ENCODE measurements around the gene TYRP1.
"Not testable (repeated sequence)": the region's sequence is repeated elsewhere in the genome, so short reads cannot be mapped to it uniquely, and the experiment has no call there.

The TYRP1 gene, protein sequence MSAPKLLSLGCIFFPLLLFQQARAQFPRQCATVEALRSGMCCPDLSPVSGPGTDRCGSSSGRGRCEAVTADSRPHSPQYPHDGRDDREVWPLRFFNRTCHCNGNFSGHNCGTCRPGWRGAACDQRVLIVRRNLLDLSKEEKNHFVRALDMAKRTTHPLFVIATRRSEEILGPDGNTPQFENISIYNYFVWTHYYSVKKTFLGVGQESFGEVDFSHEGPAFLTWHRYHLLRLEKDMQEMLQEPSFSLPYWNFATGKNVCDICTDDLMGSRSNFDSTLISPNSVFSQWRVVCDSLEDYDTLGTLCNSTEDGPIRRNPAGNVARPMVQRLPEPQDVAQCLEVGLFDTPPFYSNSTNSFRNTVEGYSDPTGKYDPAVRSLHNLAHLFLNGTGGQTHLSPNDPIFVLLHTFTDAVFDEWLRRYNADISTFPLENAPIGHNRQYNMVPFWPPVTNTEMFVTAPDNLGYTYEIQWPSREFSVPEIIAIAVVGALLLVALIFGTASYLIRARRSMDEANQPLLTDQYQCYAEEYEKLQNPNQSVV

DNA sequence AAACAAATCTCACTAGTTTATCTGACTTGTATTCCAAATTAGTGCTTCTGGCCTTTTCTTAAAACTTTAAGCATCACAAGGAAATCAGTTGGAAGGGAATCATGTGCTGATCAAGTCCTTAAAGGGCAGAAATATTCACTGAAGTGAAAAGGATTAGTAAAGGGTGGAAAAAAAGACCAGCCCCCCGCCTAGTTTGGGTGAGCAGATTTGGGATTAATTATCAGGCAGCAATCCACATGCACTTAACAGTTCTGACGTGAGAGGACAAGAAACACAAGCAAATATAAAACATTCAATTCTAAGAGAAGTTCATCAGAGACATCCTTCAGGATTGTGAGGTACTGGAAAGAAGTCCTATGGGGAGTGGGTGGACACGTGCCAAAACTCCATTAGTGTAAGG, at the start of gene TYRP1:
TYRP1 (plus strand) TSS at position 245 of the 400 bp plus-strand sequence. CDS start 612 bp downstream, outside the sequence.
- no peak for DNase-seq

DNA sequence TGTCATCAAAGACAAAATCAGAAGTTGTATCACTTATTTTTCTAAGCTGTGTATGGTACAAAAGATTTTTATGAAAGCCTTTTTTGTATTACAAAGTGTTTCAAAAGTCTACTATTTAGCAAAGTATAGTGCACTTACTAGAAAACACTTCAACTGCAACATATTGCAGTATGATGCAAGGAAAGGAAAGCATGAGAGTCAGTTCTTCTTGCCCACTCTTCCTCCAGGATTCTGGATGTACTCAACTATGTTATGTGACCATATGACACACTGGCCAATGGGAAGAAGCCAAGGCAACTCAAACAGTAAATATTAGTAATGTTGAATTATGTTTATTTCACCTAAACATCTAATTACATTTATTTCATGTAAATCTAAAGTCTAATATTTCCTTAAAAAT, 49.5 kb upstream of the TYRP1 start:
- DNase-seq = no peak

DNA sequence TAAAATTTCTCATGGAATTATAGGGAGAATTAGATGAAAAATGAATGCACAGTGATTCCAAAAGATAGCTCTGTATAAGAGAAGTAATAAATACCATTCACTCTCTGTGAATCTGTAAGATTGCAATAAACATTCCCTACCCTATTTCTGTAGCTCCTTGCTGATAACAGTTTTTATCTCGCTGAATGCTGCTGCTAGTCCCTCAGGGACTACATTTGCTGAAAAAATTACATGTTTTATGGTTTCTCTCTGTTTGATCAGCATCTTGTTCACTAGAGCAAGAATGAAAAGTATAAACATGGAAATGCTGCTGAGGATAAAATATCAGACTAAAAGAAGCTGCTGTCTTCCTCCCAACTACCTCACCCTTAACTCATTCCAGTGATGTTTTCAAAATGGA, 44.3 kb upstream of the TYRP1 start:
- DNase-seq = no peak

DNA sequence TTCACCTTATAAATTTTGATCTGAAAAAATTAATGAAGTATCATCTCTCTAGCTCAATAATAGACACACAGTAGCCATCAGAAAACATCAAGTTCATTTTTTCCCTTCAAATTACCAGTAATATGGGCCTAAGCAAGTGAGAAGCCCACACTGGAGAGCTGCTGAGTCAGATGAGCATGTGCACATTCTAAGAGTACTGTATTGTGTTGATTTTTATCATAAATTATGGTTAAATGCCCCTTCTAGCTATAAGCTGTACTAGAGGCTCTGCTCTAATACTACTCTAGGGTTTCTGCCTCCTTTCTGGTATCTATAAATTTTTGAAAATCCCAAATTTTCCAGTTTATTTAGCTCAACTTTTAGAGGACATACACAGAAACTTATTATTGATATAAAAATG, 42.1 kb upstream of the TYRP1 start:
- no peak for DNase-seq

DNA sequence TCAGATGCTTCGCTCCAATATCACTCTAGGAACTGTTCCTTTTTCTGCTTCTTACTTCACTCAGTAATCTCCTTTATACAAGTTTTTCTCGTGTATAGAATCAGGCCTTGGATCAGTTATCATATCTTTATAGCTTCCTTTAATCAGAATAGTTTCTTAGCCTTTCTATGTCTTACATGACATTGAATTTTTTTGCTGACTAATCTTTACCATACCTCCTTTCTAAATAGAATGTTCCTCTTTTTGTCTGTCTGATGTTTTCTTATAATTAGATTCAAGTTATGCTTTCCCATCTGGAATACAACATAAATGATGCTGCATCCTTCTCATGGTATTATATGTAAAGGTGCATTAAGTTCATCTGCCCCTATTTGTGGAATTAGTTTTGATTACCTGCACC, 40.2 kb upstream of the TYRP1 start:
- DNase-seq = no peak

DNA sequence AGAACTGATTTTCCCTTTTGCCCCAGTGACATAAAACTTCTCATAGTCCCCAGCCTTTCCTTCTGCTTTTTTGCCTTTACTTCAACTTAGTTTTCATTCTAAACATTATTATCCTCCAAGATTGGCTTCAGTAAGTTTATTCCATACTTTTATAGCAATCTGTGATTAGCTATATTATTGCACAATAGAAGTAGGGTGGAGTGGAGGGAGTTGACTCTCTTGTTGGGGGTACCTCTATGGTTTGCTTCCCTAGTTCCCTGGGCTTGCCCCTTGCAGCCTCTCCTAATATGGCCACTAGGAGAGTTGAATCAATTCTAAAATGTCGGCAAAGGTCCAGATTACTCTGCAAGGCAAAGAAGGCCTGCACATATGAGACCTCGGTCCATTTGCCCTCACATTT, 36.4 kb upstream of the TYRP1 start:
- DNase-seq = no peak

DNA sequence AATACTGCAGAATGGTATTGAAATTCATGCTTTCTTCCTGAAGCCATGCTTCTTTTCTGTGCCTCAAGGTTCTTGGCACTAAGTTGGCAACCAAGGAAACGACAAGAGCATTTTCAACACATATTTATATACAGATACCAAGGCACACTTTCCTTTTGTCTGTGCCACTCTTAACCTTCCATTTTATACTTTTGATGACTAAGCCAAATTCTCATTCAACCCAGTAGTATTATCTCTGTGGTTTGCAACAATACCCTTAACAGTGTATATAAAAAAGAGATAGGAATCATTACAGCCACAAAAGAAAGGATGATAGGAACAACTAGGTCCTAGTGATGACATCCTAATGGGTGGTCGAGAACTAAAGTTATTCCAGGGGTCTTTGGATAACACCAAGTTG, 36.0 kb upstream of the TYRP1 start:
- no peak for DNase-seq

DNA sequence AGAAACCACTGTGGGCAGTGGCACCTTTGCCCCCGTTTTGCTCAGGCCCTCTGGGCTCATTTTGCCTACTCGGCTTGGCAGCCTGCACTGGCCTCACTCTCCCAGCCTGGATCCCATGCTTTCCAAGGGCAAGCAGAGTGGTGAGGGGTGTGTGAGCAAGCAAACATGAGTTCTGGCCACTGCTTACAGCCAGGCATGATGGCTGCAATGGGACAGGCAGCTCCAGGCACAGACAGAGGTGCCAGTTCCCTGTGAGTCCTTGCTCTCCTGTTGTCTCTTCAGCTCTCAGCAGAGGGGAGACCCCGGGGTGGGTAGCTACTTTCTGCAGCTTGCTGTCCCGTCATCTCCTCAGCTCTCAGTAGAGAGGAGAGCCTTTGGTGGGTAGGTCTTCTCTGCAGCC, 35.2 kb upstream of the TYRP1 start:
- DNase-seq = no peak

DNA sequence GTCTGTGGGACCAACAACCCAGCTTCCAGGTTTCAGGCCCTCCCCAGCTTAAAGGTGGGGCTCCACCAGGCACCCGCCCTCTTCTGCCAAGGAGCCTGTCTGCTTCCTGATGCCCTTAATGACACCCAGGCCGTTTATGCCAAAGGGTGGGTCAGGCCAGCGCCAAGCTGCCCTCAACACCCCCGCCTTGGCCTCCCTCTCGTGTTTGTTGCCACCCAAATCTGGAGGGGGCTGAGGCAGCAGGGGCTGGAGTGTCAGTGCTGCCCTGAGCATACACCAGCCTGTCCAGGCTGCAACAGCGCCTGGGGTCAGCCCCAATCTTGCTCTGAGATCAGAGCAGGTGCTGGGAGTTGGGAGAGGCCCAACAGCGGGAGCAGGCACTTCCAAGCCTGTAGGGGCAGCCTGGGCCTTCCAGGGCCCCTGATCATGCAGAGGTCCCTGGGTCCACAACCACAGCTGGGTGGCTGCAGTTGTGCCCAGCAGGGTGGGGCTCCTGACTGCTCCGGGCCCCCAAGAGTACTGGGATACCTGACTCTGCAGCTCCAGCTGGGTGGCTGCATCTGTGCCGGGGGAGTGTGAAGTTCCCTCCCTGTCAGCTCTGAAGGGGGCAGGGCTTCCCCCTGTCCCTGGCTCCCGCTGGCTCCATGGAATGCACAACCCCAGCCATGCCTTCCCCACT, 34.5 kb upstream of the TYRP1 start:
- DNase-seq = no peak

DNA sequence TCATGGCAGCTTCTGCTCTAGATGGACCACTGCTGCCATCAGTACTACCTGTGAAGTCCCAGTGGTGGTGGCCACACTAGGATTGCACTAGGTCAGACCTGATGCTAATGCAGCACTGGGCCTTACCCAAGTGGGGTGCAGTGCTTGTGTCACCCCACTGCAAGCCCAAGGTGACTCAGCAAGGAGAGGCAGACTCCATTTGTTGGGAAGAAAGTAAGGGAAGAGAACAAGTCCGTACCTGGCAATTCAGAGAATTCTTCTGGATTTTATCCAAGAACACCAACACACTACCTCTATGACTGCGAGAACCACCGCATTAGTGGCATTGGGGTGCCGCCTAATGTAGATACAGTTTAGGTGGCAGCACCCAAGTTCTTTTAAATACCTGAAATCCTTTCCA, 34.0 kb upstream of the TYRP1 start:
- DNase-seq = no peak

DNA sequence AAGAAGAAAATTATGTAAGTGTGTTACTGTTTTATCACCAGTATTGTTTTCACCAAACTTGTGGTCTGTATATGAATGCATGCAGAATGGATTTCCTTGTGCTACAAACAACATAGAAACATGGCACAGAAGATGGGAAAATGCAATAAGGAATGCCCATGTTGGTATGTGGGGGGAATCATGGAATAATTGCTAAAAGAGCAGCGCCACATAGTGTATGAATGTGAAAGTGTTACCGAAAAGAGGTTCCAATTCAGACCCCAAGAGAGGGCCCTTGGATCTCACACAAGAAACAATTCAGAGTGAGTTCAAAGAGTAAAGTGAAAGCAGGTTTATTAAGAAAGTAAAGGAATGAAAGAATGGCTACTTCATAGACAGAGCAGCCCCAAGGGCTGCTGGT, 26.4 kb upstream of the TYRP1 start:
- DNase-seq = no peak

DNA sequence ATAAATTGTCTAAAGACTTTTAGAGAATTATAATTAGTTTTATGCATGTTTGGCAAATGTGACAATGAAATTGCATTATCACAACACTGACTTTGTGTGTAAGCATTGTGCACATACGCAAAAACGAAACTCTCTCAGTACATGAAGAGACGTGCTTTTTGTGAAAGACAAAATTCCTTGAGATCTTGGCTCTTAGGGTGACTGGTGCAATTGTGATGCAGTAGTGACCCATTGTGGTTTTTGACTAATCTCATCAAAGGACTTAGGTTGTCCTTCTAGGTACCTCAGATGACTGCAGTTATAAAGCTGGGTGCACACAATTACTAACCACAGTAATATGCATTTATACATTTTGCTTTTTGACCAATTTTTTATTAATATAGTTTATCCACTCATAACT, 25.3 kb upstream of the TYRP1 start:
- DNase-seq = no peak

DNA sequence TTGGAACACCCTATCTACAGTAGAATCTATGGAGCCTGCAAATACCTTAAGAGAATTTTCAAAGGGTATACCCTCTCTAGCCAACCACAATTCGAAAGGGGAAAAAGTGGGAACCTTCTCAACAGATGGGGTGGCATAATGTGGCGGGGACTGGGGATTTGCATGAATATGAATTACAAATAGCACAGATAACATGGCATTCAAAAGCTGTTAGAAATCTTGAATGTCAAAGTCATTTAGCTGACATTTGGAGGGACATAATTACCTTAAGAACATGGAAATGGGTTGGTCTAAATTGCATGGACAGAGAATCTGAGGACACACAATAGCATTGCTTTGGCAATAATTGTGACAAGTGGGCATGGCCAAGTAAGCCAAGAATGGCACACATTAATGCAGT, 23.2 kb upstream of the TYRP1 start:
- no peak for DNase-seq

DNA sequence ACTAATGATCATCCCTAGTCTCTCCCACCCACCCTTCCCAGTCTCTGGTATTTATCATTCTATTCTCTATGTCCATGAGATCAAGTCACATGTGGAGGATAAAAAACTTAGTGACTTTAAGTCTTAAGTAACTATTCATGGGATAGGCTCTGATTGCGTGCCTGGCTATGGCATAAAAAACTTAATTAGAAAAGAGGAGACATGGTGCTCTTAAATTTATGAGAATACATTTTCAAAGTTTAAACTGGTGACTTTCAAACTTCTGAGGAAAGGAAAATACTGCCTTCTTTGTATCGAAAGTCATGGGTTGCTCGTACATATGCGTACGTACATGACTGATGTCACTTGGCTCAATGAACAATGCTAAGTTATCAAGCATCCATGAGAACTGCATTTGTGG, 18.2 kb upstream of the TYRP1 start:
- no peak for DNase-seq

DNA sequence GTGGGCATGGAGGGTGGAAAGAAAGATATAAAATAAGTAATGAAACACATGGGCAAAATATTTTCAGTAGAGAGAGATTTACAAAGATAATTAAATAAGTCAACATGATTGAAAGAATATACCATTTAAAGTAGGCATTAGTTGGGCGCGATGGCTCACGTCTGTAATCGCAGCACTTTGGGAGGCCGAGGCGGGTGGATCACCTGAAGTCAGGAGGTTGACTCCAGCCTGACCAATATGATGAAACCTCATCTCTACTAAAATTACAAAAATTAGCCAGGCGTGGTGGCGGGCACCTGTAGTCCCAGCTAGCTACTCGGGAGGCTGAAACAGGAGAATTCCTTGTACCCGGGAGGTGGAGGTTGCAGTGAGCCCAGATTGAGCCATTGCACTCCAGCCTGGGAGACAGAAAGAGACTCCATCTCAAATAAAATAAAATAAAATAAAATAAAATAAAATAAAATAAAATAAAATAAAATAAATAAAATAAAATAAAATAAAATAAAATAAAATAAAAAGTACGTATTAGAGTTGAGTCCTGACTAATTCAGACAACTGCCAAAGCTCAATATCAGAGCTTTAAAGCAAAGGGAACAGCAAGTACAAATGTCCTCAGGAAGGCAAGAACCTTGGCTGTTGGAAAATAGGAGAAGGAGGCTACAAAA, 15.6 kb upstream of the TYRP1 start:
- not testable (repeated sequence) for DNase-seq

DNA sequence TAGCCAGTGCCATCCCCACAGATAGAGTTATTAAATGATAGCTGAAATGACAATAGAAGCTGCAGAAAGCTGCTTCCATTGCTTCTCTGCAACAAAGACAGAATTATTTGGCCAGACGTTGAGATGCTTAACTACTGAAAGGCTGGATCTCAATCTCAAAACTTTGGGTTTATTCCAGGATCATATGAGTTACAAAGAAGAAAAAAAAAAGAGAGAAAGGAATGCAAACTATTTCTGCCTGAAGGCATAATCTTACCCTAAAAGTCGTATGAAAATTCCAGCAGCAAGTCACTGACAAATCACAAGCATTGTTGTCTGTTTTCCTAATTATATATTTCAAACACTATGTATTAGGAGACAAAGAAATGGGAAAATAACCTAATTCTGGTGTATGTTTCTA, 12.8 kb upstream of the TYRP1 start:
- DNase-seq = no peak

DNA sequence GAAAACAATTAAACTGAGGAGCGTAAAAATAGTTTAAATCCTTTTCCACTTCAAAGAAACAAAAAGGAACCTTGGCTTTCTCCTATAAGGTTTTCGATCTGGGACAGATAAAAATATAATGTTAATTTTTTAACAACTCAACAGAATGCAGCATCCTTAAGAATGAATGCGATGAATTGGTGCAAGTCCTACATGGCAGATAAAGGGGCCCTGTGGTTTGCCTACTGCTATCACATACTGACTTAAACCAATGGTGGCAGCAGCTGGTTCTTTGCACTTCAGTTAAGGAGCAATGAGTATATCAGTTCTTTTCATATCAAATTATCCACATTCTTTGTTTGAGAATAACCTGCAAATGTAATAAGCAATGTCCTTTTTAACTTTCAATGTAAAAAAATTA, 12.4 kb upstream of the TYRP1 start:
- DNase-seq = no peak

DNA sequence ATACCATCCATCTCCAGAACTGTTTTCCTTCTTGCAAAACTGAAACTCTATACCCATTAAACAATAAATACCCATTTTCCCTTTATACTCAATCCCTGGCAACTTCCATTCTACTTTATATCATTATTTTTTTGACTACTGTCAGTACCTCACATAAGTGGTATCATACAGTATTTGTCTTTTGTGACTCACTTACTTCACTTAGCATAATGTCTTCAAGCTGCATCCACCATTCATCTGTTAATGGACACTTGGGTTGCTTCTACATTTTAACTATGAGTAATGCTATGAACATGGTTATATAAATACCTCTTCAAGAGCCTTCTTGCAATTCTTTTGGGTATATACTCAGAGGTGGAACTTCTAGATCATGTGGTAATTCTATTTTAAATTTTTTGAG, 11.6 kb upstream of the TYRP1 start:
- no peak for DNase-seq

DNA sequence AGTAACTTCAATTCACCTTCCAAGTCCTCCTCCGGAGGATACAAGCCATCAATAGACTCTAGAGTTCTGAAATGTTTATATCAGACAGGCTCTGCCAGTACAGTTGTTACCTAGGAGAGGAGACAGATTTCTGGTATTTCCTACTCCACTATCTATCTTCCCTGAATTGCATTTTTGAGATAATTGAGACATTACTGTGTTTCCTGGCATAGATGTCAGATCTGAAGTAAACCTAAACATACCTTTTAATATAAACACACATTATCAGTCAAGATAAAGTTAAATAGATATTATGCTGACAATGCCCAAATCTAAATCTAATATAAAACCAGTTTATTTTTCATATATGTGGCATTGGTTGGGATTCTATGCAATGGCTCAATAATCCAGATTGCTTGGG, 8.2 kb upstream of the TYRP1 start:
- DNase-seq = no peak

DNA sequence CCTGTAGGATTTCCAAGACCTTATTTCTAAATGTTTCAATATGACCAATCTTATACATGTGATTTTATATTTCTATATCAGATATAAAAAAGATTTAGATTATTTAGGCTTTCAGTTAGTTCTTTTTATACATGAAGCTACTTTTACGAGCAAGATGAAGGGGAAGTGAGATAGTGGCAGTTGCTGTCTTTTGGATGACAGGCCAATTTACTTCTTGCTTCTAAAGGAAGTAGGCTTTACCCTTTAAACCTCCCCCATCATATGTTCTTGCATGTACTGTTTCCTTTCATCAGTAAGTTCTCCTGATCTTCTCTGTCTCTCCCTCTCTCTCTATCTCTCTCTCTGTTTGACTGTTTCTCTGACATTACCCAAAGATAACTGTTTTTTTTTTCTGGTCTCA, 4.0 kb upstream of the TYRP1 start:
- DNase-seq = no peak

DNA sequence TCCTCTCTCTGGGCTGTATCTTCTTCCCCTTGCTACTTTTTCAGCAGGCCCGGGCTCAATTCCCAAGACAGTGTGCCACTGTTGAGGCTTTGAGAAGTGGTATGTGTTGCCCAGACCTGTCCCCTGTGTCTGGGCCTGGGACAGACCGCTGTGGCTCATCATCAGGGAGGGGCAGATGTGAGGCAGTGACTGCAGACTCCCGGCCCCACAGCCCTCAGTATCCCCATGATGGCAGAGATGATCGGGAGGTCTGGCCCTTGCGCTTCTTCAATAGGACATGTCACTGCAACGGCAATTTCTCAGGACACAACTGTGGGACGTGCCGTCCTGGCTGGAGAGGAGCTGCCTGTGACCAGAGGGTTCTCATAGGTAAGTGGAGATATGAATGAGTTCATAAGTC, 828 bp downstream of the TYRP1 start:
- DNase-seq = no peak

DNA sequence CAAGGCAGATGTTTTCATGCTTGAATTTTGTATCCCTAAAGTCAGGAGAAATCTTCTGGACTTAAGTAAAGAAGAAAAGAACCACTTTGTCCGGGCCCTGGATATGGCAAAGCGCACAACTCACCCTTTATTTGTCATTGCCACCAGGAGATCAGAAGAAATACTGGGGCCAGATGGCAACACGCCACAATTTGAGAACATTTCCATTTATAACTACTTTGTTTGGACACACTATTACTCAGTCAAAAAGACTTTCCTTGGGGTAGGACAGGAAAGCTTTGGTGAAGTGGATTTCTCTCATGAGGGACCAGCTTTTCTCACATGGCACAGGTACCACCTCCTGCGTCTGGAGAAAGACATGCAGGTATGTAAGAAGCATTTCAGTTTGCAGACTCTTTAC, 2.3 kb downstream of the TYRP1 start:
- no peak for DNase-seq

DNA sequence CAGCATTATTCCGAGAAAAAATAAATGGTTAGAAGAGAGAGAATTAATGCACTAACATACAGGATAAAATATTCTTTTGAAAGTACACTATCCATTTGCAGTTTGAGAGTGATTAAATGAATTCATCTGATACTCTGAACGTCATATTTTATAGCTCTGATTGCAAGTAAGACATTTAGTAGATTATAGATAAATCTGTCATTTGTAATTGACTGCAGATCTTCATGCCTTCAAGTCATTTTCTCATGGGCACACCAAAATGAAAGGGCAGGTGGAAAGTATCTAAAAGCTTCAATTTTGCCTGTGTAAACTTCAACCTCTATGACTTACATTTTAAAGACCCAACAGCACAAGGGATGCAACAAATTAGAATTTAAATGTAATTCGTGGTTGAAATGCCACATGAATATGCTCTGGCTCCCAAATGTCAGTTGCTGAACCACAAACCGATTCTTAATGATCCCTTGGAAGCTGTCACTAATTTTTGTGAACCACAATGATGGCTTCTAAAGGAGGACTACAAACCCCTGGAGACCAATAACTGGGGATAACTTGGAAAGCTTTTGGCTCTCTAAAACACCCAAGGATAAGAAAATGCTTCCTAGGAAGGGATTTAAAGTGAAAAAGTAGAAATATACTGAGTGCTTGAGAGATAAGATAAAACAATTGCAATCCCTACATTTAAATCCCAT, 3.9 kb downstream of the TYRP1 start:
- no peak for DNase-seq

Measured in DMS79 (cell line).